Trophoblast cell (in vitro differentiated cells and primary cell): Measurements from ENCODE around the gene SOST.
A peak's percentile ranks its signal among the peaks of the same experiment; 100 is the strongest.

ENCODE experiments used
- DNase-seq, 2 donors: peaks; one replicate each; pipeline ENCODE4 v3.0.0-alpha.2; 2016
- H2AFZ ChIP-seq: 2 replicates; pipeline ENCODE4 v1.6.1; 2013; ENCODE audit warnings: low read length, moderate library complexity, mild to moderate bottlenecking; ENCODE audit not compliant: insufficient read depth, poor library complexity
- H2AK5ac ChIP-seq: 2 replicates; pipeline ENCODE4 v1.6.1; 2013; ENCODE audit warnings: mild to moderate bottlenecking, low read length
- H2BK120ac ChIP-seq: 2 replicates; pipeline ENCODE4 v1.6.1; 2013; ENCODE audit warnings: low read length, mild to moderate bottlenecking, moderate library complexity; ENCODE audit not compliant: insufficient read depth, poor library complexity
- H2BK12ac ChIP-seq: 2 replicates; pipeline ENCODE4 v1.6.1; 2013; ENCODE audit warnings: mild to moderate bottlenecking, low read length, moderate library complexity
- H2BK5ac ChIP-seq: 2 replicates; pipeline ENCODE4 v1.6.1; 2013; ENCODE audit warnings: low read length, low read depth, moderate library complexity, mild to moderate bottlenecking; ENCODE audit not compliant: poor library complexity
- H3K14ac ChIP-seq: 2 replicates; pipeline ENCODE4 v1.6.1; 2013; ENCODE audit warnings: mild to moderate bottlenecking, low read length
- H3K18ac ChIP-seq: 2 replicates; pipeline ENCODE4 v1.6.1; 2013; ENCODE audit warnings: mild to moderate bottlenecking, low read length
- H3K23ac ChIP-seq: 2 replicates; pipeline ENCODE4 v1.6.1; 2013; ENCODE audit warnings: low read length
- H3K27ac ChIP-seq: 2 replicates; pipeline ENCODE4 v1.5.1; 2013; ENCODE audit warnings: low read depth, mild to moderate bottlenecking, inconsistent platforms, low read length, moderate library complexity
- H3K27me3 ChIP-seq: 2 replicates; pipeline ENCODE4 v1.6.1; 2013; ENCODE audit warnings: inconsistent platforms, mild to moderate bottlenecking, low read length, moderate library complexity; ENCODE audit not compliant: insufficient read depth
- H3K36me3 ChIP-seq, 2 experiments: 1 replicate in 1 of 2; 2 replicates in 1 of 2; pipeline ENCODE4 v1.6.1; 2013; ENCODE audit warnings: low read length in 2 of 2, mild to moderate bottlenecking in 2 of 2, moderate library complexity in 1 of 2; ENCODE audit not compliant: insufficient read depth in 2 of 2, control insufficient read depth in 1 of 2
- H3K4ac ChIP-seq: 2 replicates; pipeline ENCODE4 v1.6.1; 2013; ENCODE audit warnings: low read depth, mild to moderate bottlenecking, low read length, moderate library complexity
- H3K4me1 ChIP-seq, 2 experiments: 1 replicate in 1 of 2; 2 replicates in 1 of 2; pipeline ENCODE4 v1.6.1; 2013; ENCODE audit warnings: low read length in 2 of 2, mild to moderate bottlenecking in 2 of 2, moderate library complexity in 1 of 2; ENCODE audit not compliant: insufficient read depth in 2 of 2, control insufficient read depth in 1 of 2
- H3K4me2 ChIP-seq: 2 replicates; pipeline ENCODE4 v1.6.1; 2013; ENCODE audit warnings: inconsistent platforms, mild to moderate bottlenecking, low read length, moderate library complexity
- H3K4me3 ChIP-seq: 2 replicates; pipeline ENCODE4 v1.5.1; 2013; ENCODE audit warnings: mild to moderate bottlenecking, low read depth, low read length, inconsistent platforms
- H3K79me1 ChIP-seq: one replicate; pipeline ENCODE4 v1.6.1; 2013; ENCODE audit warnings: low read length
- H3K79me2 ChIP-seq: 2 replicates; pipeline ENCODE4 v1.6.1; 2013; ENCODE audit warnings: low read length, mild to moderate bottlenecking; ENCODE audit not compliant: control insufficient read depth, insufficient read depth, poor library complexity
- H3K9ac ChIP-seq: 2 replicates; pipeline ENCODE4 v1.6.1; 2013; ENCODE audit warnings: mild to moderate bottlenecking, low read length
- H3K9me3 ChIP-seq: 2 replicates; pipeline ENCODE4 v1.6.1; 2013; ENCODE audit warnings: low read depth, mild to moderate bottlenecking, control low read depth, inconsistent platforms, low read length; ENCODE audit not compliant: insufficient read depth
- H4K12ac ChIP-seq: 2 replicates; pipeline ENCODE4 v1.6.1; 2013; ENCODE audit warnings: low read depth, mild to moderate bottlenecking, low read length, moderate library complexity
- H4K8ac ChIP-seq: 2 replicates; pipeline ENCODE4 v1.6.1; 2013; ENCODE audit warnings: low read depth, mild to moderate bottlenecking, low read length, moderate library complexity
- H4K91ac ChIP-seq: one replicate; pipeline ENCODE4 v1.6.1; 2013; ENCODE audit warnings: low read depth, mild to moderate bottlenecking, low read length, moderate library complexity
- WGBS: extraction: QIAGEN DNeasy Blood & Tissue Kit; methylation state at CpG from one replicate; pipeline ENCODE4 v1.1.7; 2013; ENCODE audit warnings: missing lambda C conversion rate; ENCODE audit not compliant: insufficient read length, insufficient coverage; ENCODE audit errors: extremely low coverage; 5-methylcytosine and 5-hydroxymethylcytosine counted together

SOST gene

DNA sequence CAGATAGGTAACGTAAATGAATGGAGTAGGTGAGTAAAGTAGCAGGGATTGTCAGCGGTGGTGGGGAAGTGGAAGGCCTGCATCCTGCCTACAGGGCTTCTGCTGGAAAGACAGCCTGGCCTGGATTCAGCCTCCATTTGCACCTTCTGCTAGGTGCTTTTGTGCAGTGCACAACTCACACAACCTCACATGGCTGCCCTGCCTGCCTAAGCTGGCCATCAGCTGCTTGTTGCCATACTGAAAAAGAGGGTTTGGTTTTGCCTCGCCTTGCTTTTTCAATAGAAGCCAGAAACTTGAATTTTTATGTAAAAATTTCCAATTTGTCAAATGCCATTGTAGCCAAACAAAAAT, 36.3 kb downstream of the SOST start:
- Histone ChIP-seq H3K14ac (no peak overlapping the region), H3K9ac (no peak overlapping the region), H2AFZ (no peak overlapping the region), H3K9me3 (no peaks in the 10 kb centered on the region), H4K12ac (no peak overlapping the region), H3K79me1 (peaks cover 5% of the 10 kb centered on the region), H2AK5ac (no peak overlapping the region), H3K27ac (no peak overlapping the region), H3K4me1 (peaks cover 6 to 7% of the 10 kb centered on the region in 2 experiments), H3K27me3 (no peaks in the 10 kb centered on the region), H3K4me3 (no peak overlapping the region), H4K8ac (no peak overlapping the region), H3K18ac (no peak overlapping the region), H3K79me2 (peaks cover 4% of the 10 kb centered on the region), H2BK120ac (no peak overlapping the region), H3K4ac (no peak overlapping the region), H3K4me2 (no peak overlapping the region), H3K36me3 (no peaks in the 10 kb centered on the region), H3K23ac (no peak overlapping the region), H2BK12ac (no peak overlapping the region), H2BK5ac (no peak overlapping the region), H4K91ac (no peak overlapping the region)
- no CpG with 5 or more reads among the region's 3 CpGs for WGBS
- DNase-seq, result no peak

DNA sequence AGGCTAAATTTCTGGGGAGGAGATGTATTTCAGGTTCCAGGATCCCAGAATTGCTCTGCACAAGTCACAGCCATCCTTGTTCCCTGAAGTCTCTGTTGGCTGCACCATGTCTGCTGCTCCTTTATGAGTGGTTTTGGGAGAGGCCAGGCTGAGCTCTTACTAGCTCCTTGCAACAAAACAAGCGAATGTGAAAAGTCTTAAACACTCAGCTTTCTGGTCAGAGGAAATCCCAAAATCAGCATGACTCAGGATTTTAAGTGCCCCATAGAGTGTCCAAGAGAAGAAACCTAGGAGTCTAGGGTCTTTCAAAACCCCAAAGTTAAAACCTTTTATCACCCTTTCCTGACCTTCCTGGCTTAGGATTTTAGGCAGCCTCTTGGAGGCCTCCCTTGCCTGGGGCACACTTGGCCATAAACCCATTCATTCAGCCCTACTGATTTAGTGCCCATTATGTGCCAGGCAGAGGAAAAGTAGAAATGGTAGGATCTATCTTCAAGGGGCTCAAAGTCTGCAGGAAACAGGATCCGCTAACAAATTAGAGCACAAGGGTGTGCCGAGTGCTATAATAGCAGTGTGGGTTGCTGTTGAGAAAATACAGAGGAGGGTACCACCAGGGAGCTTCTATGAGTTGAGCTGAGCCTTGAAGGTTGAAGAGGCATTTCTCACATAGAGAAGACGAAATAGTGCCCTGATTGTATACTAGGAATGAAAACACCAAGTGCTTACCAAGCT, 36.9 kb downstream of the SOST start:
- Histone ChIP-seq H3K9ac (no peak overlapping the region), H3K9me3 (no peaks in the 10 kb centered on the region), H3K4ac (no peak overlapping the region), H4K8ac (no peak overlapping the region), H2BK12ac (no peak overlapping the region), H3K14ac (no peak overlapping the region), H3K4me2 (no peak overlapping the region), H2AFZ (no peak overlapping the region), H2AK5ac (no peak overlapping the region), H3K23ac (no peak overlapping the region), H3K36me3 (no peaks in the 10 kb centered on the region), H3K79me1 (peaks cover 5% of the 10 kb centered on the region), H2BK120ac (no peak overlapping the region), H3K4me3 (no peak overlapping the region), H3K27me3 (no peaks in the 10 kb centered on the region), H3K18ac (no peak overlapping the region), H3K4me1 (peaks cover 6 to 12% of the 10 kb centered on the region in 2 experiments), H3K27ac (no peak overlapping the region), H2BK5ac (no peak overlapping the region), H4K91ac (no peak overlapping the region), H4K12ac (no peak overlapping the region), H3K79me2 (peaks cover 4% of the 10 kb centered on the region)
- WGBS, result no CpG with 5 or more reads among the region's 4 CpGs
- DNase-seq, result no peak

DNA sequence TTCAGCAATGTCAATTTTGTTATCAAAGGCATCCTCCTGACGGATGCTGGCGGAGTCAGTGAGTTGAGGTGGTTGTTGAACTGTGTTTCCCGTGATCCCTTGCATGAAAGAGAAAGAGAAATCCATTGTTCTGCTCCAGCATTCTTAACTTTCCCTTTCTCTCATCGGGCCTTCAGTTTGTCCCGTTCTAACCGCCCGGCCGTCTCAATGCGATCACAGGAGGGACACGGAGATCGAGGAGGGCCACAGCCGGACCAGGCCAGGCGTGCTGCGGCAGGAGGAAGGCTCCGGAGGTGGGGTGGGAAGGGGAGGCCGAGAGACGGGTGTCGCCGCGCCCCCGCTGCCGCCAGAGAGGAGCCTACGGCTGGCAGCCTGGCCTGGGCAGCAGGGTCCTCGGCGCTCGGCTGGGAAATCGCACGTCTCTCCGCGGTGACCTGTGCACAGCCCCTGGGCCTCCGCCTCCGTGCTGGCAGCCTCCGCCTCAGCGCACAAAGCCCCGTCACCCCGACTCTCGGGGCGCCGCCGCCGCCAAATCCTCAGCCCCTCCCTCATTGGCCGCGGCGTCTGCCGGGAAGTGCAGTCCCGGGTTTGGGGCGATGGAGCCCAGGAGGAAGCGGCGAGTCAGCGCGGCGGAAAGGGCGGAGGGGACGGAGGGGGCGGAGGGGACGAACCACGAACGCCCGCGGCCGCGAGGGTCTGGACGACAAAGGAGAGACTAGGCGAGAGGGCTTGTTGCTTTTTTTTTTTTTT, 38.1 kb downstream of the SOST start:
- peaks cover 5% of the 10 kb centered on the region for H3K79me1 ChIP-seq
- peak overlapping the region; percentile 99 for H3K14ac ChIP-seq
- peak overlapping the region; percentile 61 for H3K4ac ChIP-seq
- peak; percentile 23 to 45 for DNase-seq
- peak overlapping the region; percentile 91 for H4K91ac ChIP-seq
- H3K4me1 ChIP-seq, result peaks cover 6 to 12% of the 10 kb centered on the region in 2 experiments
- peak overlapping the region; percentile 73 for H3K4me3 ChIP-seq
- WGBS, result no CpG with 5 or more reads among the region's 64 CpGs
- H2AFZ ChIP-seq, result peak overlapping the region; percentile 89
- H3K79me2 ChIP-seq, result peaks cover 4% of the 10 kb centered on the region
- peak overlapping the region; percentile 83 for H2BK5ac ChIP-seq
- H3K36me3 ChIP-seq, result no peaks in the 10 kb centered on the region
- peak overlapping the region; percentile 82 for H3K4me2 ChIP-seq
- H3K18ac ChIP-seq, result peak overlapping the region; percentile 85
- H2BK12ac ChIP-seq, result peak overlapping the region; percentile 72
- no peak overlapping the region for H2AK5ac ChIP-seq
- H3K27me3 ChIP-seq, result no peaks in the 10 kb centered on the region
- no peak overlapping the region for H3K23ac ChIP-seq
- peak overlapping the region; percentile 97 for H4K8ac ChIP-seq
- peak overlapping the region; percentile 98 for H2BK120ac ChIP-seq
- peak overlapping the region; percentile 19 for H3K27ac ChIP-seq
- no peaks in the 10 kb centered on the region for H3K9me3 ChIP-seq
- peak overlapping the region; percentile 91 for H4K12ac ChIP-seq
- H3K9ac ChIP-seq, result peak overlapping the region; percentile 14

DNA sequence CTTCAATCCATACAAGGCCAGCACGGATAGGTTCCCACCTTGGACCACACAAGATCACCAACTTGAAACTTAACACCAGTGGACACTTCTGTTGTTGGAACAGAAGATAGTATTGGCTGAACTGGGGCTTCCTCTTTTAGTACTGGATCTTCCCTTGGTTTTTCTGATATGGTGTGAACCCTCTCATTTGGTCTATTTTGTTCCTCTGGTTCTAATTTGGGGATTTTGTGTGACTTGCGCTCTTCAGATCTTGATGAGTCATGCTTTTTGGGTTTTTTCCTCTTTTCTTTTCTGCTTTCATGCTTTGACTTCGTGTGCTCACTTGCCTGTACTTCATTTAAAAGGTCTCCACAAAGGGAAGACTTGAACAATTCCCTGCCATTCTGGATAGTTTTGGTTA, 39.0 kb downstream of the SOST start:
- no CpG with 5 or more reads among the region's 3 CpGs for WGBS
- Histone ChIP-seq H2BK5ac (no peak overlapping the region), H2AK5ac (no peak overlapping the region), H3K4ac (no peak overlapping the region), H2BK12ac (no peak overlapping the region), H4K91ac (no peak overlapping the region), H3K27me3 (no peaks in the 10 kb centered on the region), H3K36me3 (no peaks in the 10 kb centered on the region), H3K18ac (no peak overlapping the region), H2AFZ (no peak overlapping the region), H3K9ac (no peak overlapping the region), H4K12ac (no peak overlapping the region), H3K14ac (no peak overlapping the region), H3K23ac (no peak overlapping the region), H3K9me3 (no peaks in the 10 kb centered on the region), H3K79me1 (peaks cover 5% of the 10 kb centered on the region), H3K79me2 (peaks cover 4% of the 10 kb centered on the region), H3K4me1 (peaks cover 6 to 12% of the 10 kb centered on the region in 2 experiments), H3K27ac (no peak overlapping the region), H3K4me2 (no peak overlapping the region), H3K4me3 (no peak overlapping the region), H2BK120ac (no peak overlapping the region), H4K8ac (no peak overlapping the region)
- peak in 1 of 2 donors; percentile 21 for DNase-seq
